GM12864 (cell line): ENCODE data around the gene TBX5.
"Not testable (repeated sequence)": the region's sequence is repeated elsewhere in the genome, so short reads cannot be mapped to it uniquely, and the experiment has no call there.

Experiments used
- DNase-seq: peaks from one replicate; pipeline ENCODE4 v3.0.0-alpha.2; 2011; ENCODE audit warnings: low read depth
- H3K4me3 ChIP-seq: 2 replicates; pipeline ENCODE4 v1.5.1; 2011; ENCODE audit warnings: mild to moderate bottlenecking, low read depth, low read length, control low read depth
- TF ChIP-seq, protein P1 (sequence below): IDR thresholded peaks from 2 replicates; pipeline ENCODE4 v1.5.1; 2011; ENCODE audit warnings: low read depth, mild to moderate bottlenecking, moderate library complexity, low read length, control low read depth, inconsistent platforms; ENCODE audit errors: missing control alignments

Gene TBX5

DNA sequence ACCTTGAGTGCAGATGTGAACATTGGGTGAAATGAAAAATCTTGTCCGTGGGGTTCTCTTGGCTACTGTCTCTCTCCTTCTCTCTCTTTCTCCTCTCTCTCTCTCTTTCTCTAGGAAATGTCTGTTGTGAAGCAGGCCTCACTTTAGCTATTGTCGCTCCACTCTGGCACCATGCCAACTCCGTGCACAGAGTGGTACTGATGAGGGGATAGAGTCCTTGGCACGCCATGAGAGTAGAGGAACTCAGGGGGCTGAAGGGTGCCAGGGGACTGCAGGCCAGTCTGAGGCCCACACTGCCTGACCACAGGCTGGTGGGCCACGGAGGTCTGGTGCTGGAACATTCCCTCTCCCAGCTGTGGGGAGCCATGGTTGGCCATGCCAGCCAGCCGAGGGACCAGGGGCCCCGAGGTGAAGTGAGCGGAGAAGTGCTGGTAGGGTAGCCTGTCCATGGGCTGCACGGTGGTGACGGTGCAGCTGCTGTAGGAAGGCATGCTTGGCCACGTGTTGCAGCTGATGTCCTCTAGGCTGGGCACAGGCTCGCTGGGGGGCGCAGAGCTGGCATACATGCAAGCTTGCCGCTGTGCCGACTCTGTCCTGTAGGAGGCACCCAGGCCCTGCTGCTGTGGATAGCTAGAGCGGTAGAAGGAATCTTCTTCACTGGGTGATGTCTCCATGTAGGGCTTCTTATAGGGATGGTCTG, 50.4 kb downstream of the TBX5 start:
- DNase-seq, result no peak
- H3K4me3 ChIP-seq, result no peak overlapping the region
- TF ChIP-seq, protein P1, sequence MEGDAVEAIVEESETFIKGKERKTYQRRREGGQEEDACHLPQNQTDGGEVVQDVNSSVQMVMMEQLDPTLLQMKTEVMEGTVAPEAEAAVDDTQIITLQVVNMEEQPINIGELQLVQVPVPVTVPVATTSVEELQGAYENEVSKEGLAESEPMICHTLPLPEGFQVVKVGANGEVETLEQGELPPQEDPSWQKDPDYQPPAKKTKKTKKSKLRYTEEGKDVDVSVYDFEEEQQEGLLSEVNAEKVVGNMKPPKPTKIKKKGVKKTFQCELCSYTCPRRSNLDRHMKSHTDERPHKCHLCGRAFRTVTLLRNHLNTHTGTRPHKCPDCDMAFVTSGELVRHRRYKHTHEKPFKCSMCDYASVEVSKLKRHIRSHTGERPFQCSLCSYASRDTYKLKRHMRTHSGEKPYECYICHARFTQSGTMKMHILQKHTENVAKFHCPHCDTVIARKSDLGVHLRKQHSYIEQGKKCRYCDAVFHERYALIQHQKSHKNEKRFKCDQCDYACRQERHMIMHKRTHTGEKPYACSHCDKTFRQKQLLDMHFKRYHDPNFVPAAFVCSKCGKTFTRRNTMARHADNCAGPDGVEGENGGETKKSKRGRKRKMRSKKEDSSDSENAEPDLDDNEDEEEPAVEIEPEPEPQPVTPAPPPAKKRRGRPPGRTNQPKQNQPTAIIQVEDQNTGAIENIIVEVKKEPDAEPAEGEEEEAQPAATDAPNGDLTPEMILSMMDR, result peak; percentile 34

DNA sequence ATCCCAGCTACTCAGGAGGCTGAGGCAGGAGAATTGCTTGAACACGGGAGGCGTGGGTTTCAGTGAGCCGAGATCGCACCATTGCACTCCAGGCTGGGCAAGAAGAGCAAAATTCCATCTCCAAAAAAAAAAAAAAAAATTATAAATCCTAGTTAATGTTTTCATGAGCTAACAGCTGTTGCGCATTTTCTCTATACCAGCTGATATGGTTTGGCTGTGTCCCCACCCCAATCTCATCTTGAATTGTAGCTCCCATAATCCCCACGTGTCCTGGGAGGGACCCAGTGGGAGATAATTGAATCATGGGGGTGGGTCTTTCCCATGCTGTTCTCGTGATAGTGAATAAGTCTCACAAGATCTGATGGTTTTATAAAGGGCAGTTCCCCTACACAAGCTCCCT, 56.7 kb downstream of the TBX5 start:
- H3K4me3 ChIP-seq, DNase-seq: not testable (repeated sequence)

DNA sequence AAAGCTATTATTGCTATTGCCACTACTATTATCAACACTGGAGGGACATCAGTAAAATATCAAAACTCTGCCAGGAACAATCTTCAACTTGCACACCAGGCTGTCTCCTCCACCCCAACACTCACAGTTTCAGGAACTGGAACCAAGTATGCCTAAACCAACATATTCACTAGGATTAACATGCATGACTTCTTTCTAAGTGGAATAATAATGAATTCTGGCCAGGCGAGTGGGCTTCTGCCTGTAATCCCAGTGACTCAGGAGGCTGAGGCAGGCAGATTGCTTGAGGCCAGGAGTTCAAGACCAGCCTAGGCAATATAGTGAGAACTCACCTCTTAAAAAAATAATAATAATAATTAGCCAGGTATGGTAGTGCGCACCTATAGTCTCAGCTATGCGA, 58.1 kb downstream of the TBX5 start:
- TF ChIP-seq, protein P1, result no peak
- H3K4me3 ChIP-seq, result no peak overlapping the region
- no peak for DNase-seq

DNA sequence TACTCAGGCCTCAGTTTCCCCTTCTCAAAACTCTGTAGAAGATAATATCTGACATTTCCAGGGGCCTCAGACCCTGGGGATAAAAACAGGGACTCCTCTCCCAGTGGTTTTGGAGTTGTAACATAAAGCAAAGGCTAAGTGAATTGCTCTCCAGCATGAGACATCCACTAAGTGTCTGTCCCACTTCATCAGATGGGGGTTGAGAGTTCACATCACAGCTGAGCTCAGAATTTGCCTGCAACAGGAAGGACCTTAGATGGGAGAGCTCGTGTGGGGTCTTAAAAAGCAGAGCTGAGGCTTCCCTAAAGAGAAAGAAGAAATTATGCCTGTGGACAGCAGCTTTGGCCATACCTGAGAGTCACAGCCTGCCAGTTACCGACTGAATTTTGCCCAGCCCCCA, 61.1 kb downstream of the TBX5 start:
- no peak for DNase-seq
- H3K4me3 ChIP-seq, result no peak overlapping the region
- TF ChIP-seq, protein P1, result no peak

DNA sequence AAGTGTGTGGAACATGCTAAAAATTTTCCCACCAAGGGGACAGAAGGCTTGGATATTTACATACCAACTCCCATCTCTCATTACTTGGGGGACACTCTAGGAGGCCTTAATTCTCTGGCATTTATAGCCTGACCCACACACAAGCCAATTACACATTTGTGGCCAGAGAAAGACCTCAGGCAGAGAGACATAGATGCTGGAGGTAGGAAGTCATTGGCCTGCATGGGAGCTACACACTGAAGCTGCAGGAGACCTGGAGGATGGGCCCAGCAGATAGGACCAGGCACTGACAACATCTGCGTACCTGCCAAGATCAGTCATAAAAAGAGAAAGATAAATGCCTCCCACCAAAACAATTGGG, 61.7 kb downstream of the TBX5 start:
- TF ChIP-seq, protein P1, result no peak
- H3K4me3 ChIP-seq, result no peak overlapping the region
- DNase-seq, result no peak

DNA sequence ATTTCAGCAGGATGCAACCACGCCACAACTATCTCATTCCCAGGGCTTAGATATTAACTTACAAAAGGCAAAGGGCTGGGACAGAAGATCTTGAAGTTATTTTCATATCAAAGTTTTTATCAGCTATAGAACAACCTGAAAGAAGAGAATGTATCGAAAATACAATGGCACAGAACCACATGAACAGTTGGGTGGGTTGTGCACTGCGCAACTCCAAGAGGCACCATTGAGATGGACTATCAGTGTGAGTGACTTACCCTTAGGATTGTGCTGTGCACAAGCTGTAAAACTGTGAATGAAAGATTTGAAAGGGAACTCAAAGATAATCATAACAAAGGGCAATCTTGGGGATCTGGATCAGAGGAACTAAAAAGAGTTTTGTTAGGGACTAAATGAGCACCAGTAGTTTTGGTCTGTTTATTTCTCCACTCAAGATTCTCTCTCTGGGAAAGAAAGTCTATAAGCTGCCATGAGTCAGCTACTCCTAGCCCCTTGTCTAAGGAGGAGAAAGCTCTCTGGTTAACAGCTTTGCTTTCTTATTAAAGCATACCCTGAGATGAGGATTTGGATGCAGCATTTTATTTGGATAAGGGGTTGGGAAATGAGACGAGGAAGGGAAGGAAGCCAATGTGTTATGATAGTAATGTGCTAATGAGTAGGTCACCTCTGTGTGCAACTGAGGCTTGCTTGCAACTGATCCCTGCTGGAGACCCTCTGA, 62.2 kb downstream of the TBX5 start:
- H3K4me3 ChIP-seq, result no peak overlapping the region
- DNase-seq, result no peak
- TF ChIP-seq, protein P1, result no peak

DNA sequence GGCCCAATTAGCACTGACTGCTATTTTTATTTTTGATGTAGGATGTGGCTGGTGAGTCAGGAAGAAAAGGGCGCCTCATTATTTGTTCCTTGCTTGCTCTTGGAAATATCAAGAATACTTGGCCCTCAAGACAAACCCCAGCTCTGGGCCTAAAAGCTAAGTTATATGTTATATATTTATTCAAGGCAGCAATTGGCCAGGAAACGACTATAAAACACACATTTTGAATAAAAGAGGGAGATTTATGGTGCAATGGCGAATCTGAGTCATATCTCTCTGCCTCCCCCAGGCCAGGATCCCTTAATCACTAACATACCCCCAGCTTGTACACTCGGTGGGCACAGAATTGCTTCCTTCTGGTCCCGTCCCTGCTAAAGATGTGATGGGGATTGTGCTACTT, 63.3 kb downstream of the TBX5 start:
- TF ChIP-seq, protein P1, result no peak
- H3K4me3 ChIP-seq, result no peak overlapping the region
- DNase-seq, result no peak
